Activated CD4-positive, alpha-beta T cell treated with anti-CD3 and anti-CD28 coated beads for 36 hours (primary cell): ENCODE results near the gene SMAD6. TPM values are rescaled to one million over a fixed set of nuclear protein-coding genes. Genes with fewer than 3 reads are reported as not detected.

Experiments used
- ATAC-seq: fragments of 200-7000 bp; cut with Tn5 transposase; one replicate; pipeline ENCODE4 v1.10.0; 2021; ENCODE audit warnings: mild to moderate bottlenecking, moderate library complexity
- CTCF ChIA-PET: fragments of 350-600 bp; sonication (Branson Sonifier 250); formaldehyde crosslinking; loops from one replicate; lab custom pipeline; 2021; ENCODE audit warnings: antibody characterized with exemption; lab: Charles Lee
- POLR2A ChIA-PET: fragments of 350-600 bp; sonication (Branson Sonifier 250); formaldehyde crosslinking; loops from one replicate; lab custom pipeline; 2021; ENCODE audit warnings: antibody characterized with exemption, inconsistent platforms; lab: Charles Lee
- DNase-seq: peaks from one replicate; pipeline ENCODE4 v3.0.0-alpha.2; 2020
- H3K27ac Mint-ChIP-seq: one replicate; pipeline ENCODE4 v1.8.0; 2021; ENCODE audit warnings: mixed read lengths
- H3K27me3 Mint-ChIP-seq: one replicate; pipeline ENCODE4 v1.8.0; 2021; ENCODE audit warnings: mixed read lengths
- H3K36me3 Mint-ChIP-seq: one replicate; pipeline ENCODE4 v1.8.0; 2021; ENCODE audit warnings: low read depth, mixed read lengths
- H3K4me1 Mint-ChIP-seq: one replicate; pipeline ENCODE4 v1.8.0; 2021; ENCODE audit warnings: mixed read lengths
- H3K4me3 Mint-ChIP-seq: one replicate; pipeline ENCODE4 v1.8.0; 2021; ENCODE audit warnings: mild to moderate bottlenecking, moderate library complexity, mixed read lengths
- H3K9me3 Mint-ChIP-seq: one replicate; pipeline ENCODE4 v1.8.0; 2021; ENCODE audit warnings: low read depth, mixed read lengths
- intact Hi-C, 2 experiments: fragments of 100-400 bp; cut with DNase I in 1 of 2; cut with micrococcal nuclease in 1 of 2; formaldehyde crosslinking; loops; one replicate each; pipeline versions ENCODE4 v1.14.2 to v1.15.1; 2022 to 2024; cut with DNase I, micrococcal nuclease
- total RNA-seq, 2 experiments: library from RNA; stranded (reverse); gene quantifications; one replicate each; pipeline ENCODE4 v1.2.3, GENCODE V29; 2021

SMAD6 gene
- total RNA-seq, 2 experiments from 2014 or later, result 0.19 to 0.23 TPM

DNA sequence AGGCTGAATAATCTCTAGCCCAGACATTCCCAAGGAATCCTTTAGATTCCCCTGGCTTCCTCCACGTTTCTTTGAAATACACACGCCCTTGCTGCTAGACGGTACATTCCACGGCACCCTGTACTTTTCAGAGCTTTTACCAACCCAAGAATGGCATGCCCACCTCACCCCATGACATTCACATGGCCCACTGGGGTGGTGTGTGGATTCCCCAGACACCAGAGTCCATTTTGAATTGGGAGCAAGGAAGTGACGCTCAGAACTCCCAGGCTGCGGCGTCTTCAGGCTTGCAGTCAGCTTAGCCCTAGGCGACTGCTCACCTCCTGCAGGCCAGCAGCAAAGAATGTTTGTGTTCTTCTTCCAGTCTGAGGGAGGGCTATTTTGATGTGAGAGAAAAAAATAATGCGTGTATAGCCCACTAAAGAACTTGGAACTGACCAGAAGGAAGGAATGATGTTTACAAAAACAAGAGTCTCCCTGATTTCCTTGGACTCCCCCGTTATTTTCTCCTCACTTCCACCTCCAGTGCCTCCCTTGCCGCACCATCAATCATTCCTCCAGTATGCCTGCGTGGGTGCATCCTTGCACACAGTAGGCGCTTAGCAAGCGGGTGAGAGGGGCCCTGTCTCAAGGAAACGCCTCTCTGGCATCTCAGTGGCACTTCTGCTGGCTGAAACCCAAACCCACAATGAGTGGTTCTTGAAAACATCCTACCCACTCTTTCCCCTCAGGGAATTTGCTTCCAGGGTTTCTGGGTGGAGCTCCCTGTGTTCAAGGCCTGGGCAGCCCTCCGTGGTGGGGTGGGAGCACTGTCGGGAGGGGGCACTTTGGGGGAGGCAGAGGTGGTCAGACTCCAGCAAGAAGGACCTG lies 59.9 kb downstream of the SMAD6 start:
- no peaks in the 10 kb centered on the region for H3K9me3 Mint-ChIP-seq
- no peaks in the 10 kb centered on the region for H3K36me3 Mint-ChIP-seq
- H3K4me3 Mint-ChIP-seq, result no peak overlapping the region
- CTCF ChIA-PET, result interaction anchor here (0.7 kb wide), 1 partner anchor 114 kb away, joined by 3 read pairs; no protein-coding TSS in a partner anchor
- no peak overlapping the region for H3K27ac Mint-ChIP-seq
- no peaks in the 10 kb centered on the region for H3K4me1 Mint-ChIP-seq
- DNase-seq, result no peak
- peaks cover 31% of the 10 kb centered on the region for H3K27me3 Mint-ChIP-seq
- intact Hi-C loops, result no loop called here
- POLR2A ChIA-PET, result no interaction called here
- no peak for ATAC-seq

DNA sequence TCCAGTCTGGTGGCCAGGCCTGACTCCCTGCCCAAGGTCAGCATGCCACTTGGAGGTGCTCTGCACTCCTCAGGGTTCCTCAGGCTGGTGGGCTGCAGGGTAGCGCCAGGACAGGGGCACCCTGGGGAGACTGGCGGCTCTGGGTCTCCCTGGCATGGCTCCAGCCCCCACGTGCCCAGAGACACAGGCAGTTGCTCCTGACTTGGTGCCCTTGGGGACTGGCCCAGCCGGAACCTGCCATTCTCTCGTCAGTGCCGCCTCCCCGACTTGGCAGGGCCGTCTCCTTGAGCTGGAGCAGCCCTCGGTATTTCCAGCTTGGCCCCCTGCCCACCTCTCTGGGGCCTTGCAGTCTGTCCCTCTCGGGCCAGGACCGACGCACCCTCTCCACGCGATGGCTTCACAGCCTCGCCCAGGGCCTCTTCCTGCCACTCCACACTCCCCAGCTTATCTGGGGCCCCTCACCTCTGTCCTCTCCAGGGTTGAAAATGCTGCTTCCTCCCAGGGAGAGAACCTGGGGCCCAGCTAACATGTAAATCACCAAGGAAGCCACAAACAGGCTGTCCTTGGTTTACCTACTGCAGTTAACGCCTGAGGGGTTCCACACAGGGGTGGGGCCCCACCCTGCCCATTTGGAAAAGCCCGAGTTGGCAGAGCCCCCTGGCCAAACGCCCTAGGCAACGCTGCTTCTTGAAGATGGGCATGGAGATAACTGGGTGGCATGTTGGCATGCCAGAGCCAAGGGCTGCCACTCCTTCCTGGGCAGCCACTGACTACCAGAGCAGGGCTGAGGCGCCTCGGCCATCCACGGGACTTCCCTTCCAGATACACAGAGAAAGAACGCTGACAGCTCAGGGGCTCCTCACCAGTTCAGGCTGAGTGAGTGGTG lies 61.4 kb downstream of the SMAD6 start:
- H3K27ac Mint-ChIP-seq, result no peak overlapping the region
- intact Hi-C loops, result no loop called here
- no peaks in the 10 kb centered on the region for H3K36me3 Mint-ChIP-seq
- DNase-seq (no peak), ATAC-seq (no peak)
- H3K27me3 Mint-ChIP-seq, result peaks cover 31% of the 10 kb centered on the region
- POLR2A ChIA-PET, result no interaction called here
- H3K4me1 Mint-ChIP-seq, result no peaks in the 10 kb centered on the region
- CTCF ChIA-PET, result interaction anchor here (0.6 kb wide), 1 partner anchor 255 kb away, joined by 3 read pairs; no protein-coding TSS in a partner anchor
- H3K4me3 Mint-ChIP-seq, result no peak overlapping the region
- no peaks in the 10 kb centered on the region for H3K9me3 Mint-ChIP-seq

DNA sequence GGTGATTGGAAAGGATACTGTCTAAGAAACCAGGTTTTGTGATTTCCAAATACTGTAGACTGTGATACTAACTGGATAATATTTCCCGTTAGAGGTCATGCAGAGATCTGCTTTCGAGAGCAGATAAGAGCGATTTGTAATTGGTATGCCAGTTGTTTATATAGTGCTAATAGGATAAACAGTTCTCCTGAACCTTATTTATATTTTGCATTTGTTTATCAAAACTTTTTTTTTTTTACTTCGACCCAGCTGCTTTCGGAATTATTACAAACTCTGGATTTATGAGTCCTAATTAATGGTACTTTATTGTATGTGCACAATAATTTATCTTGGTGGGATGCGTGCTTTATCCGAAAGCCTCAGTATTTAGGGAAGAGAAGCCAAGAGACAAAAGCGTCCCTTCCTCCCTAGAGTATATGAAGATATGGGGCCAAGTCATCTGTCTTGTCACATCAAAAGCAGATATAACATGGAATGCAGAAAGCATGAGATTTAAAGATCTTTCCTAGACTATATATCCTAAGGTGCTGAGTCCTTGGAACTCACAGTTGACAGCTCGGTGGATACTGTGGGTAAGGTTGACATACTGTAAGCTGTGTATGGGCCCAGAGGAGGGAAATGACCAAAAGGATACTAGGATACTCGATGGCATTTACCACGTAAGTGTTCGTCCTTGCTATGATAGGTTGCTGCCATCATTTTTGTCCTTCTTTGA lies 62.2 kb downstream of the SMAD6 start:
- ChIA-PET POLR2A (no interaction called here), CTCF (interaction anchor here (1.1 kb wide), 1 partner anchor 68 kb away, joined by 3 read pairs; no protein-coding TSS in a partner anchor)
- H3K36me3 Mint-ChIP-seq, result no peaks in the 10 kb centered on the region
- H3K27ac Mint-ChIP-seq, result no peak overlapping the region
- H3K4me1 Mint-ChIP-seq, result no peaks in the 10 kb centered on the region
- peaks cover 31% of the 10 kb centered on the region for H3K27me3 Mint-ChIP-seq
- ATAC-seq (no peak), DNase-seq (no peak)
- intact Hi-C loops, result no loop called here
- H3K9me3 Mint-ChIP-seq, result no peaks in the 10 kb centered on the region
- no peak overlapping the region for H3K4me3 Mint-ChIP-seq

DNA sequence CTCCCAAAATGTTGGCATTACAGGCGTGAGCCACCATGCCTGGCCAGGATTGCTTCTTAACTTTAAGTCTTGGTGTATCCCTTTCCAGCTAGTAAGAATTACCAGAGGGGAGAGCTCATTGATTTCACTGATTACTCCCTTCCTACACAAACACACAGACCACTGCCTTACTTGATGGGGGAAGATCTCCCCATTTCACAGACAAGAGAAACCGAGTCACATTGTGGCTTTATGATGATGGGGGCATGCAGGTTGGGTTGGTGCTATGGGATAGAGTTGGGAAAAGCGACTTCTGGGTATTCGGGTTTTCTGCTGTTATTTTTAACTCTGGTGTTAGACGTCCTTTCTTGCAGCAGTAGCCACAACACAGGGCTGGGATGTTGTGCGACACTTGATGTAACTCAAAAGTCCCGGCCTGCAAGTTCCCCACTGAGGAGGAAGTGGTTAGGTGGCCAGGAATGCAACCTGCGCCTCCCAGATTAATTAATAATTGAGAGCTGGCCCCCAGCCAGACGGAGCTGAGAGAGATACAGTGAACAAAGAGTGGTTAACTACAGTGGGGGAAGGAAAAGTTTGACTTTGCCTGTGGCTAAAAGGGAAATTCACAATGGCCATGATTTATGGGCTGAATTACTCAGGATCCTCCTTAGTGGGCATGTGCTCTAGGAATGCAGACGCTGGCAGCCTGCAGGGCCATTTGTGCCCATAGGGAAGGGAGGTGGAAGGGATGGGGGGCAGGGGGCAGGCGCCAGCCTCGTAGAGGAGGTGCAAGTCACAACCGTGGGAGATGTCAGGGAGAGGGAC lies 63.6 kb downstream of the SMAD6 start:
- ChIA-PET CTCF (interaction anchor here (1.4 kb wide), 1 partner anchor 156 kb away, joined by 3 read pairs; no protein-coding TSS in a partner anchor), POLR2A (no interaction called here)
- intact Hi-C loops, result no loop called here
- DNase-seq (no peak), ATAC-seq (no peak)
- Mint-ChIP-seq H3K36me3 (no peaks in the 10 kb centered on the region), H3K27ac (no peak overlapping the region), H3K4me1 (no peaks in the 10 kb centered on the region), H3K4me3 (no peak overlapping the region), H3K9me3 (no peaks in the 10 kb centered on the region), H3K27me3 (peaks cover 31% of the 10 kb centered on the region)

DNA sequence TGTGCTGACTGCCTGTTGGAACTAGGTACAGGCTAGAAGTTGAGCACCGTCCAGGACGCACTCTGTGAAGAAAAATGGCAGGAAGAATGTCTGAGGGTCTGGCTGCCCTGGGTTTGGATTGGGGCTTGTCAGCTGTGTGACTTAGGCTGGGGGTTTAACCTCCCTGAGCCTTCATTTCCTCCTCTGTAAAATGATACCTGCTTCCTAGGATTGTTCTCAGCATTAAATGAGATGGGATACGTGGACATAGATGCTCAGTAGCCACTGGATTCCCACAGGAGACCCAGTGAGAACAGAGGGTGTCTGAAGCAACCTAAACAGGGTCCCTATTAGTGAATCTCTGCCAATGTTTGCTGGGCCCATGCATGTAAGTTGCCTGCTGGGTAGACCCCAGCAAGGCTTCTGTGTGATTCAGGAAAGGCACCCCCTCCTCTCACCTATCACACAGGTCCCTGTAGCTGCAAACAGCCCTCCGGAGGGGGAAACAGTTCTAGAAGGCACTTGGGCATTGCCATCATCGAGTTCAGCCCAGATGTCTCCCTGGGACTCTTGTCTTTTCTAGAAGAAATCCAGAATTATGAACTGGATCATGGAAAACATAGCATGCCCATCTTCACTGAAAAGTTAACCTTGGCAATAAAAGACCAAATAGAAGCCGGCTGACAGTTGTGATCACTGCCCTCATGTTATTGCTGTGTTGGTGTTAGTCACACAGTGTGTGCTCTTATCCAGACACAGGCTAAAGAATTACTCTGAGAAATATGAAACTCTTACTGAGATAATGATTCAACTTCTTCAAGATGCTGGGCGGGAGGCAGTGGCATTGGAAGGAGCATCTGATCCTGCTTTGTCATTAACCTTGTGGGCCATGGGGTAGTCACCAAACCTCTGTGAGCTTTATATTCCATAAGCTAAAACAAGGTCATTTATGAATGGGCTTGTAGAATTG lies 64.5 kb downstream of the SMAD6 start:
- CTCF ChIA-PET, result interaction anchor here (1.4 kb wide), 1 partner anchor 157 kb away, joined by 3 read pairs; no protein-coding TSS in a partner anchor
- intact Hi-C loops, result no loop called here
- Mint-ChIP-seq H3K4me3 (no peak overlapping the region), H3K27ac (no peak overlapping the region), H3K36me3 (no peaks in the 10 kb centered on the region), H3K27me3 (peaks cover 29% of the 10 kb centered on the region), H3K9me3 (no peaks in the 10 kb centered on the region), H3K4me1 (no peaks in the 10 kb centered on the region)
- ATAC-seq, result no peak
- POLR2A ChIA-PET, result no interaction called here
- no peak for DNase-seq

DNA sequence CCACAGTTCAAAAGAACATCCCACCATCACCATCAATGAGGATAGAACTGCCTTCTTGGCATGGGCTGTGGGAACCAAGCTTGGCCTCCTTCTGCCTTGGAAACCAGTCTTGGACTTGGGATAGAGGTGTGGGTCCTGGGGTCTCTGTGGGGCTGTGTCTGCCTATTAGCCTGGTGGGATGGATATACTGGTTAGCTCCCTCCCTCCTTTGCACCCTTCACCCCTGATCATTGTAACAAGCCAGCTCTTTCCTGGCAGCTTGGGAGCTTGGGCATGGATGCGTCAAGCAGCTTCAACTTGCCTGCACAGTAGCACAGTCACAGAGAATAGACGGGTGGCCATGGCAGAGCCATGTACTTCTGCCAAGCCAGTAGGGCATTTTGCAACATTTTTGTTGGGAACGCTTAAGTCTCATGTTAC lies 65.2 kb downstream of the SMAD6 start:
- ChIA-PET POLR2A (no interaction called here), CTCF (no interaction called here)
- Mint-ChIP-seq H3K9me3 (no peaks in the 10 kb centered on the region), H3K27me3 (peaks cover 23% of the 10 kb centered on the region), H3K4me3 (no peak overlapping the region), H3K4me1 (no peaks in the 10 kb centered on the region), H3K36me3 (no peaks in the 10 kb centered on the region), H3K27ac (no peak overlapping the region)
- no peak for ATAC-seq
- intact Hi-C loops, result no loop called here
- DNase-seq, result no peak

DNA sequence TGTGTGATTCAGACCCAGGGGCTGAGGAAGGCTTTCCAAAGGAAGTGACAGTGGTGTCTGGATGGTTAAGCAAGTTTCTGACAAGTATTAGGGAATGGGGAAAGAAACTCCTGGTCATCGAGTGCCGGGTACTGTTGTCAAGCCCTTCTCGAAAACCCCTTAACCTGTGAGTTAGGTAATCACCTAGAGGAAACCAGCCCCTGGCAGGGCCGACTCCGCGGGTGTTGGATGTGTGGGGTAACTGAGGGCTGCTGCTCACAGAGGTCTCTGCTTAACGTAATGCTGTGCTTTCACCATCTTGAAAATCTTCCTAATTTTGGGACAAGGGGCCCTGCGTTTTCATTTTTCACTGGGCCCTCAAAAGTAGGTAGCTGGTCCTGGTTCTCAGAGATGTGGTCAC lies 67.0 kb downstream of the SMAD6 start:
- intact Hi-C loops, result no loop called here
- ATAC-seq (no peak), DNase-seq (no peak)
- Mint-ChIP-seq H3K9me3 (no peaks in the 10 kb centered on the region), H3K4me3 (no peak overlapping the region), H3K36me3 (no peaks in the 10 kb centered on the region), H3K27ac (no peak overlapping the region), H3K4me1 (no peaks in the 10 kb centered on the region), H3K27me3 (peaks cover 19% of the 10 kb centered on the region)
- ChIA-PET CTCF (interaction anchor here (0.8 kb wide), 1 partner anchor 10 kb away, joined by 3 read pairs; no protein-coding TSS in a partner anchor), POLR2A (no interaction called here)

DNA sequence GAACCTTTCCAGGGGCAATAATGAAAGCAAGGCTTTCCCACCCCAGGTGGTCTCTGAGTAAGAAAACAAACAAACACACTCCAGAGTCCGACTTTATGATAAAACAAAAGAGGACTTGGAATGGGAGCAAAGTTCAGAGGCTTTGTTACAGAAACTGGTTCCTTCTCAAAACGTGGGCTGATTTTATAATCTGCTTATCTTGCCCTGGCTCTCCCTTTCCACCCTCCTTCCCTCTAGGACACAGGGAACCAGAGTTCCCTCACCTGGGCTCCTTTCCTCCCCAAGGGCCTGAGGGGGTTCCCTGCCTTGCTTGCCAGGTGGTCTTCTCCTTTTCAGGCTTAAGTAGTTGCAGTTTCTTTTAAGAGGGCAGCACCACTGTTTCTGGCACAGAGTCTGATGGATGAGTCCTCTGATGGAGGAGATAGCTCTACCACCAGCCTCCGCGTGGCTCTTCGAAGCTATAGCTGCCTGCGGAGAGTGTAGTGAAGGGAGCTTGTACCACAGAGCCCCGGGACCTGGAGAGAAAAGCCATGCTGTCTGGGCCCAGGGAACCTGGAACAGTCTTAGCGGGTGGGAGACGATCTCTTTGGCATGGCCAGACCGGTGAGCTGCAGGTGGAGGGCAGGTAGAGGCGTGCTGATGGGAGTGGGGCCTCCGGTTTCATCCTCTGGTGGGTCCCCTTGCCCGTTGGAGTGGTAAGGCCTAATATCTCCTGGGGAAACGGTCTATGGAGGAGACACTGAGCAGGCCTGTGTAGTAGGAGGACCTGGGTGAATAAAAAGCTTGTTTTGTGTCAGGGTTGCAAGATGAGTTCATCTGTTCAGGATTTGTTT lies 68.7 kb downstream of the SMAD6 start:
- Mint-ChIP-seq H3K27me3 (peaks cover 6% of the 10 kb centered on the region), H3K9me3 (no peaks in the 10 kb centered on the region), H3K4me1 (no peaks in the 10 kb centered on the region), H3K27ac (no peak overlapping the region), H3K36me3 (no peaks in the 10 kb centered on the region), H3K4me3 (no peak overlapping the region)
- intact Hi-C loops, result no loop called here
- ChIA-PET CTCF (interaction anchor here (0.8 kb wide), 1 partner anchor 132 kb away, joined by 3 read pairs; no protein-coding TSS in a partner anchor), POLR2A (no interaction called here)
- no peak for ATAC-seq
- no peak for DNase-seq

DNA sequence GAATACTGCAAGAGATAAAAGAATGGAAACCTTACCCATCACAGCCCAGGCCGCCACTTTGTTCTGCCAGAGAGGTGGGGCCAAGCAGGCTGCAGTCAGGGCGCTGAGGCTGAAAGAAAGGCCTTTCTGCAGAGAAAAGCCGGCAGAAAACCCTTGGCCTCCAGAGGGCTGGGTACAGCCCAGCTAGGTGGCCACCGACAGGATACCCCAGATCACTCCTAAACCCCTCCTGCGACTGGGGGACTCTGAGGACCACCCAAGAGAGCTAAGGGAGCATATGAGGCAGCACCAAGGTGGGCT lies 69.3 kb downstream of the SMAD6 start:
- Mint-ChIP-seq H3K9me3 (no peaks in the 10 kb centered on the region), H3K27ac (no peak overlapping the region), H3K36me3 (no peaks in the 10 kb centered on the region), H3K4me3 (no peak overlapping the region), H3K4me1 (no peaks in the 10 kb centered on the region), H3K27me3 (peaks cover under 1% of the 10 kb centered on the region)
- no peak for ATAC-seq
- ChIA-PET CTCF (interaction anchor here (0.8 to 2.7 kb wide), 4 partner anchors 19 to 153 kb away, joined by 3 to 9 read pairs (median 4); no protein-coding TSS in a partner anchor), POLR2A (no interaction called here)
- no peak for DNase-seq
- intact Hi-C loops, result no loop called here
